Activated T-cell treated with anti-CD3 and anti-CD28 coated beads, Interleukin-2, amount 50 U/mL, for 72 hours (primary cell): ENCODE data around the gene DCBLD1. TPM values are rescaled to one million over a fixed set of nuclear protein-coding genes. Genes with fewer than 3 reads are reported as not detected.

Experiments
- ATAC-seq, 2 donors: fragments of 150-1000 bp; cut with Tn5 transposase; replicated peaks in 1 of 2; 2 replicates each; pipeline ENCODE4 v1.10.0; 2021; ENCODE audit warnings: moderate library complexity in 2 of 2, mild to moderate bottlenecking in 1 of 2
- DNase-seq, 2 donors: peaks; one replicate each; pipeline ENCODE4 v3.0.0; 2021 to 2022; ENCODE audit warnings: mixed read lengths in 1 of 2
- H3K27ac Mint-ChIP-seq: one replicate; pipeline ENCODE4 v1.8.0; 2022; ENCODE audit warnings: mild to moderate bottlenecking, moderate library complexity, mixed read lengths
- H3K27me3 Mint-ChIP-seq: one replicate; pipeline ENCODE4 v1.8.0; 2022; ENCODE audit warnings: low read depth, mixed read lengths
- H3K36me3 Mint-ChIP-seq, 2 donors: one replicate each; pipeline ENCODE4 v1.8.0; 2022; ENCODE audit warnings: mixed read lengths in 2 of 2, mild to moderate bottlenecking in 1 of 2; ENCODE audit not compliant: insufficient read depth in 2 of 2
- H3K4me1 Mint-ChIP-seq: one replicate; pipeline ENCODE4 v1.8.0; 2022; ENCODE audit warnings: low read depth, mixed read lengths
- H3K4me3 Mint-ChIP-seq, 2 donors: one replicate each; pipeline ENCODE4 v1.8.0; 2022; ENCODE audit warnings: mild to moderate bottlenecking in 2 of 2, mixed read lengths in 2 of 2, moderate library complexity in 2 of 2
- H3K9me3 Mint-ChIP-seq, 2 donors: one replicate each; pipeline ENCODE4 v1.8.0; 2022; ENCODE audit warnings: mixed read lengths in 2 of 2
- total RNA-seq, 2 donors: library from RNA; stranded (reverse); gene quantifications; one replicate each; pipeline ENCODE4 v1.2.3, GENCODE V29; 2022

DCBLD1 gene
- total RNA-seq, 2 donors from 2014 or later, result 2.9 to 3.4 TPM

DNA sequence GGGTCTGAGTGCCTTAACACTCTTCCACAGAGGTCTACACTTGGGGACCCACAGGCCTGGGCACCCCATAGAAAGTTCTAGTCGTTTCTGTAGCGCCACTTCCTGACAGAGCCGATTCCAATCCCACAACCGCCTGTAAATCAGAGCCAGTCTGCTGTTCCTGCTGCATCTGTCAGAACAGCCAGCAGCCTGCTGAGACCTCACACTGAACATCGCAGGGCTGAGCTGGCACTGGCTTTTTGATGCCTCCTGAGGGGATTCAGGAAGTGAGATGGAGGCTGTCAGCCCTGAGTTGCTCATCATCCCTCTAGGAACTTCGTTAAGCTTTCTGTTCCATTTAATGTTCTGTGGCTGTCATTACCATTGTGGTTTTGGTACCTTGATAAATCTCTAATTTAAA is 48.9 kb downstream of the DCBLD1 start:
- DNase-seq (no peak), ATAC-seq (no peak)
- Mint-ChIP-seq H3K36me3 (no peaks in the 10 kb centered on the region), H3K27ac (no peak overlapping the region), H3K9me3 (no peaks in the 10 kb centered on the region), H3K4me1 (no peaks in the 10 kb centered on the region), H3K27me3 (peaks cover 10% of the 10 kb centered on the region), H3K4me3 (no peak overlapping the region)

DNA sequence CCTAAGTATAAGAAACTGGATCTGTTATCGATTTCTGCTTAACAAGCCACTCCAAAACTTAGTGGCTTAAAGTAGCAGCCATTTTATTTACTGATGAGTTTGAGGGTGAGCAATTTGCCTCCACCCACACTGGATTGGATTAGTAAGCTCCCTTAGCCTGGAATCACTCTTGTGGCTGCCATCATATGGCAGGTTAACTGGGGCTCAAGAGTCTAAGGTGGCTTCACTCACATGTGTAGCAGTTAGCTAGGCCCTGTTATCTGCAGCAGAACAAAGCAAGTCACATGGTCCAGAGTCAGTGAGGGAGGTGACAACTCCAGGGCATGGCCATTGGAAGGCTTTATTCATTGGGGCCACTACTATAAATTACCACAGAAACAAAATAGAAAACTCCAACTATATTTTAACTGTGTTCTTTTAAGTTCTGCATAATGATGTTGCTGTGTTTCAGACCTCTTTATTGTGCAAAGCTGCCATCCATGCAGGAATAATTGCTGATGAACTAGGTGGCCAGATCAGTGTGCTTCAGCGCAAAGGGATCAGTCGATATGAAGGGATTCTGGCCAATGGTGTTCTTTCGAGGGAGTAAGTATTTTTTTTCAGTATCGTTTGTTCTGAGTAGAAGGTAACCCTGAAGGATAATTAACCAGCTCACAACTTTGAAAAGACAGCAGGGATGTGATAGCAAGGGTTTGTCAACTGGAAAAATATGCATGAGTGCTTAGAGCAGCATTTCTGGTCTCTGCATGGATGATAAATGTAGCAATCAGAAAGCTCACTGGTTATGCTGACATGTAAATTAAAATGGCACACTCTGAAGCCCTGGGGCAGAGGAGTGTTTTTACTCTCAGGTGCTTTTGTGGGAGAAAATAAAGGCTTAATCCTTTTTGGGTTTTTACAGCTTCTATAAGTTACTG is 49.6 kb downstream of the DCBLD1 start:
- ATAC-seq (peak; percentile 9 to 36), DNase-seq (no peak)
- Mint-ChIP-seq H3K27me3 (peaks cover 10% of the 10 kb centered on the region), H3K27ac (no peak overlapping the region), H3K4me1 (no peaks in the 10 kb centered on the region), H3K36me3 (no peaks in the 10 kb centered on the region), H3K9me3 (no peaks in the 10 kb centered on the region), H3K4me3 (no peak overlapping the region)

DNA sequence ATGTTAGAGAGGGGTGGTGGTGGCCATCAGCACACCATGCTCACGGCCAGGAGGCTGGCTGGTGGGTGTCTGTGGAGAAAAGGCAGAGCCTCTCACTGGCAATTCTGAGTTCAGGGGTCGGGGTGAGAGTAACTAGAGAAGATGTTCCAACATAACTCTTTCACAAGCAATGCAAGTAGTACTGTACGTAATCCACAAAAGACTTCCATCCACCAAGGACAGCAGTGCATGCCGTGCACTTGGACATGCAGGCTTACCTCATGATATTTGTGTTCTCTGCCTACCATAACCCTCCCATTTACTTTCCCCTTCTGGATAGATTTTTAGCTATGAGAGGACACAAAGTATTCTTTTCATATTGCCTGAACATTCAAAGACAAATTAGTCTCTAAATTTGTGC is 51.3 kb downstream of the DCBLD1 start:
- Mint-ChIP-seq H3K27me3 (peaks cover 10% of the 10 kb centered on the region), H3K4me1 (peaks cover 7% of the 10 kb centered on the region), H3K36me3 (no peaks in the 10 kb centered on the region), H3K9me3 (no peaks in the 10 kb centered on the region), H3K27ac (no peak overlapping the region), H3K4me3 (no peak overlapping the region)
- DNase-seq, result no peak
- ATAC-seq, result no peak

DNA sequence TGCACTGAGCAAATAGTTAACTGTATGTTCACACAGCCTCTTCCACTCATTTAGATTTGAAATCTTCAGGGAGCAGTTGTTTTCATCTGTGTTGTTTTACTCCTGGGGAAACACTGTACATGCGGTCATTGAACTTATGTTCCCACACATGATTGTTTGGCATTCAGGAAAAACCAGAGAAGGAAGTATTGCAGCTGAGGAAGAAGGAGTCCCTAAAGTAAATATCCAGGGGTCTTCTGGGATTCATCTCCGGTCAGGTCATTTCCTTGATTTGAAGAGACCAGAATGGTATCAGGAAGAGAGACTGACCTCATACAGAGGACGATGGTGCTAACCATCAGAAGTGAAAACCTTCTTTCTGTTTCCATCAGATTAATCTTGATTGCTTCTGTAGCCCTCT is 52.5 kb downstream of the DCBLD1 start:
- peaks cover 7% of the 10 kb centered on the region for H3K4me1 Mint-ChIP-seq
- no peak for ATAC-seq
- no peak for DNase-seq
- no peaks in the 10 kb centered on the region for H3K9me3 Mint-ChIP-seq
- no peak overlapping the region for H3K4me3 Mint-ChIP-seq
- peaks cover 12% of the 10 kb centered on the region for H3K27me3 Mint-ChIP-seq
- H3K36me3 Mint-ChIP-seq, result no peaks in the 10 kb centered on the region
- no peak overlapping the region for H3K27ac Mint-ChIP-seq

DNA sequence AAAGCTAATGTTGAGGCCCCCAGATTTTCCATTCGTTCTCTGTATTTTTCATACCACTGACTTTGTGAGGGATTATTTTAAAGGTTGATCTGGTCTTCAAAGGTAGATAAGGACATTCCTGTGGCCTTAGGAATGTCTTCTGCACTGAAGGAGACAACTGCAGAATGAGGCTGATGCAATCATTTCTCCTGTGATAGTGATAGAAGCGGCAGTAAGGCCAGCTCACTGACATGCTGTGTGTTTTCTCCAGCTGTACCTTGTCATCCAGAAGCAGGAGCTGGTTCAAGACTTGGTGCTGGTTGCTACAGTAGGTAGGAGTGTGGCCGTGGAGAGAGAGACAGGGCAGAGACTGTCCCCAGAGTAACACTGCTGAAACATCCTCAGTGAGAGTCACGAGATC is 53.8 kb downstream of the DCBLD1 start:
- no peaks in the 10 kb centered on the region for H3K36me3 Mint-ChIP-seq
- H3K27me3 Mint-ChIP-seq, result peaks cover 12% of the 10 kb centered on the region
- no peak for ATAC-seq
- H3K27ac Mint-ChIP-seq, result no peak overlapping the region
- peaks cover 12% of the 10 kb centered on the region for H3K4me1 Mint-ChIP-seq
- H3K9me3 Mint-ChIP-seq, result no peaks in the 10 kb centered on the region
- no peak overlapping the region for H3K4me3 Mint-ChIP-seq
- no peak for DNase-seq

DNA sequence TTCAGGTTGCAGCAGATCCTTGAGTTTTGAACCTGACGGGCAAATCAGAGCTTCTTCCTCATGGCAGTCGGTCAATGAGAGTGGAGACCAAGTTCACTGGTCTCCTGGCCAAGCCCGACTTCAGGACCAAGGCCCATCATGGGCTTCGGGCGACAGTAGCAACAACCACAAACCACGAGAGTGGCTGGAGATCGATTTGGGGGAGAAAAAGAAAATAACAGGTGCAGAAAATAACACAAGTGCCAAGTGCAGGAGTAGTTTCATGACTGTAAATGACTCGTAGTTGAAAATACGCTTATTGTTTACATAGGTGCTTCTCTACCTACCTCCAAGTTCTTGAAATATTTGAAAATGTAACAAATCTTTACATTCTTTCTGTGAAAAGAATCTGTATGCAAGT is 56.1 kb downstream of the DCBLD1 start:
- no peaks in the 10 kb centered on the region for H3K36me3 Mint-ChIP-seq
- no peak overlapping the region for H3K27ac Mint-ChIP-seq
- H3K4me3 Mint-ChIP-seq, result no peak overlapping the region
- no peaks in the 10 kb centered on the region for H3K9me3 Mint-ChIP-seq
- H3K4me1 Mint-ChIP-seq, result peaks cover 12% of the 10 kb centered on the region
- no peak for DNase-seq
- ATAC-seq, result no peak
- peaks cover 12% of the 10 kb centered on the region for H3K27me3 Mint-ChIP-seq

DNA sequence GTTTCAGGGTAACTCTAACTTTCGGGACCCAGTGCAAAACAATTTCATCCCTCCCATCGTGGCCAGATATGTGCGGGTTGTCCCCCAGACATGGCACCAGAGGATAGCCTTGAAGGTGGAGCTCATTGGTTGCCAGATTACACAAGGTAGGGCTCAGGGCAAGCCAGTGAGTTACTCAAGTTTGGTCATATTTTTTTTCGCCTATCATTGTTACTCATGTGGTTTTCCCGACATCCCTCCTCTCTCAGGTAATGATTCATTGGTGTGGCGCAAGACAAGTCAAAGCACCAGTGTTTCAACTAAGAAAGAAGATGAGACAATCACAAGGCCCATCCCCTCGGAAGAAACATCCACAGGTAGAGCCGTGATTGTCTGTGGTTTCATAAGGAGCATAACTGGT is 58.2 kb downstream of the DCBLD1 start:
- Mint-ChIP-seq H3K9me3 (no peaks in the 10 kb centered on the region), H3K36me3 (no peaks in the 10 kb centered on the region), H3K27ac (no peak overlapping the region), H3K4me1 (peaks cover 12% of the 10 kb centered on the region), H3K4me3 (no peak overlapping the region), H3K27me3 (peaks cover 12% of the 10 kb centered on the region)
- DNase-seq, result no peak
- peak; percentile 31 to 38 for ATAC-seq

DNA sequence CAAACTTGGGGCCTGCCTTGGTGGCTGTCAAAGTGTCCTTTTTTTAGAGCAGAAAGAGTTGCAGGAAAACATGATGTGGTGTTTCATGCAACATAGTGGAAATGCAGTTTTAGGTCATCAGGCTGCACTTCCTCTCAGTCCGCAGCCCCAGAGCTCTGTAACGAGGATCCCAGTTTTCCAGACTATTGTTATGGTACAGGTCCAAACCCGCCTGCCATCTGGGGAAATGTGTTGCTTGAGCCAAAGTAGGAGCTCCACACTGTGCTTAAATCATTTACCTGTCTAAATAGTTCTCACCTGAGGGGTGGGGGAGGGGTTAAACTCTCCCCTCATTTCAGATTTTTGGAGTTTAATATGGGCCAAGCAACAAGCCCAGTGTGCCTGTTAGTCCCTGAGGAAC is 60.0 kb downstream of the DCBLD1 start:
- peaks cover 23% of the 10 kb centered on the region for H3K4me1 Mint-ChIP-seq
- H3K27ac Mint-ChIP-seq, result no peak overlapping the region
- no peak overlapping the region for H3K4me3 Mint-ChIP-seq
- H3K27me3 Mint-ChIP-seq, result peaks cover 26% of the 10 kb centered on the region
- no peak for DNase-seq
- no peaks in the 10 kb centered on the region for H3K9me3 Mint-ChIP-seq
- H3K36me3 Mint-ChIP-seq, result no peaks in the 10 kb centered on the region
- ATAC-seq, result no peak

DNA sequence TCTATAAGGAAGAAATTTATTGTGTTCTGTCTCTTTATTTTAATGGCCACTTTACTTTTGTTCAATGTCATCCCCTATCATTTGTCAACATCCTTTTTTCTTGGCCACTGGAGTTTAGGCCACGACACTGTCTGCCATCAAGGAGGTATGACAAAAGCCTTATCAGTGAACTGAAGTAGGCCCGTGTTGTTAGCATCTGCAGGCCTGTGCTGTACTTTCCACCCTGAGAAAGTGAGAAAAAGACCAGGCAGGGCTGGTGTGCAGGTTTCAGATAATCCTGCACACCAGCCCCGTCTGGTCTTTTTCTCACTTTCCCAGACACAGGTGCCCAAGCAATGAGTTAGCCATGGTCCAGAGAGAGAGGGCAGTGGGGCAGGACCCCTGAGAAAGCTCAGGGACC is 62.2 kb downstream of the DCBLD1 start:
- H3K27ac Mint-ChIP-seq, result no peak overlapping the region
- no peak for DNase-seq
- ATAC-seq, result no peak

DNA sequence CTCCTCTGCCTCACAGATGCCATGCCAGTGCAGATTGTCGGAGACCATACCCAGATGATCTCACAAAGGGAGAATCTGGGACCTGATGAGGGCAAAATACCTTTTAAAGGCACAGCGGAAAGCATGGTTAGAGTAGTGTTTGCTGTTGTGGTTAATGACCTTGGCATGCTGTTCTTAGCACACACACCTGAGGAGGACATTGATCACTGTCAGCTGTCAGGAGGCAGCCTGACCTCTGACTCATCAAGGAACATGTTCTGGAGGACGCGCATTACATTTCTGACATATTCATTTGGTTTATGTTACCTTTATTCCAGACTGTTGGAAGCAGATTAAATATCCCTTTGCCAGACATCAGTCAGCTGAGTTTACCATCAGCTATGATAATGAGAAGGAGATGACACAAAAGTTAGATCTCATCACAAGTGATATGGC is 62.7 kb downstream of the DCBLD1 start:
- Mint-ChIP-seq H3K4me3 (no peak overlapping the region), H3K36me3 (peaks cover 0 to 3% of the 10 kb centered on the region in 2 donors), H3K27me3 (peaks cover 17% of the 10 kb centered on the region), H3K27ac (no peak overlapping the region), H3K4me1 (peaks cover 40% of the 10 kb centered on the region), H3K9me3 (no peaks in the 10 kb centered on the region)
- ATAC-seq (no peak), DNase-seq (no peak)

More for the DNA sequence above, 62.2 kb downstream of the DCBLD1 start:
- H3K9me3 Mint-ChIP-seq, result no peaks in the 10 kb centered on the region
- peaks cover 0 to 3% of the 10 kb centered on the region in 2 donors for H3K36me3 Mint-ChIP-seq
- H3K27me3 Mint-ChIP-seq, result peaks cover 17% of the 10 kb centered on the region
- no peak overlapping the region for H3K4me3 Mint-ChIP-seq
- H3K4me1 Mint-ChIP-seq, result peaks cover 35% of the 10 kb centered on the region

DNA sequence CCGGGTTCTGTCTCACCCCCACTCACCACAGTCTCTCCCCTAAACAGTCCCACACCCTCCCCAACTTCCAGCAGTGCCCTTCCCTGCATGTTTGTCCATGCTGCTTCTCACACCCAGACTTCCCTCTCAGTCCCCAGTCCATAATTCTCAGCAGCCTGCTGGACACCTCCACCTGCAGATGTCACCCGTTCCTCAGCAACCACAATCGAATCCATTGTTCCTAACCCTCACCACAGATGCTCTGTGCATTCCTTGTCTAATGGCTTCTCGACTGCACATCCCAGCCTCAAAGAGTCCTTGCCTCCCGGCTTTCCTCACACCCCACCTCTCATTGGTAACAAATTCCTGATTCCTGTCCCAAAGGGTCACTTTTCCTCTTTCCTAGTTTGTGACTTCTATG is 64.2 kb downstream of the DCBLD1 start:
- peak overlapping the region; percentile 18 to 19 for H3K4me3 Mint-ChIP-seq
- ATAC-seq, result no peak
- H3K27me3 Mint-ChIP-seq, result peaks cover 17% of the 10 kb centered on the region
- H3K36me3 Mint-ChIP-seq, result peaks cover 0 to 3% of the 10 kb centered on the region in 2 donors
- DNase-seq, result no peak
- no peak overlapping the region for H3K27ac Mint-ChIP-seq
- H3K9me3 Mint-ChIP-seq, result no peaks in the 10 kb centered on the region
- H3K4me1 Mint-ChIP-seq, result peaks cover 44% of the 10 kb centered on the region

DNA sequence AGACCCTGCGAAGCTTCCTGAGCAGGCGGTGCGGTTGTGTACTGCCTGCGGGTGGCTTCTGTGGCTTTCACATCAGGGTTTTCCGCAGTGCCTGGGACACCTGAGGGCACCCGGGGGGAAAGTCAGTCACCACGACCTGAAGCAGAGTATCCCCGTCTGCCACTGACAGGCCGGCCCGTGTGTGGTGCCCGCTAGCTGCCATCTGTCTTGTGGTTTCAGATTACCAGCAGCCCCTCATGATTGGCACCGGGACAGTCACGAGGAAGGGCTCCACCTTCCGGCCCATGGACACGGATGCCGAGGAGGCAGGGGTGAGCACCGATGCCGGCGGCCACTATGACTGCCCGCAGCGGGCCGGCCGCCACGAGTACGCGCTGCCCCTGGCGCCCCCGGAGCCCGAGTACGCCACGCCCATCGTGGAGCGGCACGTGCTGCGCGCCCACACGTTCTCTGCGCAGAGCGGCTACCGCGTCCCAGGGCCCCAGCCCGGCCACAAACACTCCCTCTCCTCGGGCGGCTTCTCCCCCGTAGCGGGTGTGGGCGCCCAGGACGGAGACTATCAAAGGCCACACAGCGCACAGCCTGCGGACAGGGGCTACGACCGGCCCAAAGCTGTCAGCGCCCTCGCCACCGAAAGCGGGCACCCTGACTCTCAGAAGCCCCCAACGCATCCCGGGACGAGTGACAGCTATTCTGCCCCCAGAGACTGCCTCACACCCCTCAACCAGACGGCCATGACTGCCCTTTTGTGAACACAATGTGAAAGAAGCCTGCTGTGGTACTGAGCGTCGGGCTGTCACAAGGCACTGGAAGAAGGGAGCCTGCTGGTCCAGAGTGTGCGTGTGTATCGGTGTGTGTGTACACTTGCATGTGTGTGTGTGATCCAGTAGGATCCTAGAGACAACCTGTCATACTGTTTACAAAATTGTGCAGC is 65.5 kb downstream of the DCBLD1 start:
- Mint-ChIP-seq H3K4me3 (peak overlapping the region; percentile 82 to 84), H3K27me3 (peaks cover 17% of the 10 kb centered on the region), H3K4me1 (peaks cover 44% of the 10 kb centered on the region), H3K9me3 (no peaks in the 10 kb centered on the region), H3K27ac (peak overlapping the region; percentile 87), H3K36me3 (peaks cover 0 to 3% of the 10 kb centered on the region in 2 donors)
- ATAC-seq (peak; percentile 59 to 61), DNase-seq (peak; percentile 57 to 60)

DNA sequence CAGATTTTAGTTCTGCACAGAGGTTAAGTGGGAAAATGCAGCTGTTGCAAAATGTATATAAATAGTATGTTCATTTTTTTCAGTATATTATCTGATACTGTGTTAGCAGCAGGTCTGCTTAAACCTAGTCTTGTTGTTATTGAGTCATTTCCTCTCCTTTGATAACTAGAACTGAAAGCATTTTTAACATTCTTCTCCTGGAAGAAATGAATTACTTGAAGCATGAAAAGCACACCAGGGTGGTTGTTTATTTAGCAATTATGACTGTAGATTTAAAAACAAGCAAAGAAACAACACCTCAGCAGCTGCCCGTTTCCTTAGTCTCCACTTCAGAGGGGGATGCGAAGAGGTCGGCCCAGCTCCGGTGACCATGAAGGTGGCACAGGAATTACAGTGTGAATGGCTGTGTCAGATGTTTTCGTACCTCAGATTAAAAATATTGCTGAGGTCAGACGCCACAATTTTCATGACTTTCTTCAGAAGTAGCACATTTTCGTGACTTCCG is 66.4 kb downstream of the DCBLD1 start:
- Mint-ChIP-seq H3K27ac (peak overlapping the region; percentile 87), H3K27me3 (peaks cover 17% of the 10 kb centered on the region), H3K9me3 (no peaks in the 10 kb centered on the region), H3K4me1 (peaks cover 44% of the 10 kb centered on the region), H3K36me3 (peaks cover 0 to 3% of the 10 kb centered on the region in 2 donors), H3K4me3 (peak overlapping the region; percentile 82 to 84)
- ATAC-seq (peak; percentile 70 to 72), DNase-seq (peak; percentile 35 to 38)
